HL-60 (cell line): ENCODE results near the gene MYMX.

Source experiments
- DNase-seq, 2 experiments: peaks; one replicate each; pipeline ENCODE4 v3.0.0-alpha.2; 2010 to 2020; ENCODE audit warnings: low read depth in 1 of 2, low spot score in 1 of 2
- H3K27ac ChIP-seq: fragments of 250-450 bp; sonication (Bioruptor Pico); replicated peaks from 2 replicates; pipeline ENCODE4 v1.5.1; 2020; ENCODE audit warnings: mild to moderate bottlenecking, moderate library complexity
- H3K27me3 ChIP-seq: fragments of 250-450 bp; sonication (Bioruptor Pico); 2 replicates; pipeline ENCODE4 v1.5.1; 2021; ENCODE audit warnings: mild to moderate bottlenecking, moderate library complexity; ENCODE audit not compliant: insufficient read depth, poor library complexity, severe bottlenecking
- H3K4me3 ChIP-seq: replicated peaks from 2 replicates; pipeline ENCODE4 v1.5.1; 2011; ENCODE audit warnings: mild to moderate bottlenecking, control low read depth, low read length; ENCODE audit not compliant: insufficient read depth
- GABPA ChIP-seq: IDR thresholded peaks from 2 replicates; pipeline ENCODE4 v1.6.1; 2012; ENCODE audit warnings: low read depth
- POLR2AphosphoS5 ChIP-seq: IDR thresholded peaks from 2 replicates; pipeline ENCODE4 v1.6.1; 2012; ENCODE audit warnings: low read depth
- SPI1 ChIP-seq: IDR thresholded peaks from 2 replicates; pipeline ENCODE4 v1.6.1; 2012; ENCODE audit warnings: low read depth, mild to moderate bottlenecking, borderline replicate concordance
- TF ChIP-seq, protein P1 (sequence below): IDR thresholded peaks from 2 replicates; pipeline ENCODE4 v1.6.1; 2012; ENCODE audit warnings: low read depth; ENCODE audit not compliant: insufficient replicate concordance
- TF ChIP-seq, protein P2 (sequence below): IDR thresholded peaks from one replicate; pipeline ENCODE4 v1.5.1; 2011; ENCODE audit warnings: low read length, control low read depth, inconsistent platforms; ENCODE audit not compliant: insufficient read depth

The MYMX gene

DNA sequence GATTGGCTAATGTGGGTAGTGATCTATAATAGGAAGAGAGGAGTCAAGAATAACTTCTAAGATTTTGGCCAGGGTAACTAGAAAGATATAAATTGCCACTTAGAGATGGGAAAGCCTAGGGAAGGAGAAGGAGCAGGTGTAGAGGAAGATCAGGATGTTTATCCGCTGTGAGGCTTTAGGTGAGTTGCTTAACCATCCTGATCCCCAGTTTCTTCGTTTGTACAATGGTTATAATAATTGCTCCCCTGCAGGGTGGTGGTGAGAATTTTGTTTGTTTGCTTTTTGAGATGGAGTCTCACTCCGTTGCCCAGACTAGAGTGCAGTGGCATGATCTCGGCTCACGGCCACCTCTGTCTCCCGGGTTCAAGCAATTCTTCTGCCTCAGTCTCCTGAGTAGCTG, 2.4 kb upstream of the MYMX start:
- DNase-seq, result no peak
- H3K27ac ChIP-seq, result no peak overlapping the region
- no peak overlapping the region for H3K4me3 ChIP-seq
- H3K27me3 ChIP-seq, result no peaks in the 10 kb centered on the region
- TF ChIP-seq POLR2AphosphoS5 (no peak), GABPA (no peak), SPI1 (no peak)
- TF ChIP-seq, protein P1, sequence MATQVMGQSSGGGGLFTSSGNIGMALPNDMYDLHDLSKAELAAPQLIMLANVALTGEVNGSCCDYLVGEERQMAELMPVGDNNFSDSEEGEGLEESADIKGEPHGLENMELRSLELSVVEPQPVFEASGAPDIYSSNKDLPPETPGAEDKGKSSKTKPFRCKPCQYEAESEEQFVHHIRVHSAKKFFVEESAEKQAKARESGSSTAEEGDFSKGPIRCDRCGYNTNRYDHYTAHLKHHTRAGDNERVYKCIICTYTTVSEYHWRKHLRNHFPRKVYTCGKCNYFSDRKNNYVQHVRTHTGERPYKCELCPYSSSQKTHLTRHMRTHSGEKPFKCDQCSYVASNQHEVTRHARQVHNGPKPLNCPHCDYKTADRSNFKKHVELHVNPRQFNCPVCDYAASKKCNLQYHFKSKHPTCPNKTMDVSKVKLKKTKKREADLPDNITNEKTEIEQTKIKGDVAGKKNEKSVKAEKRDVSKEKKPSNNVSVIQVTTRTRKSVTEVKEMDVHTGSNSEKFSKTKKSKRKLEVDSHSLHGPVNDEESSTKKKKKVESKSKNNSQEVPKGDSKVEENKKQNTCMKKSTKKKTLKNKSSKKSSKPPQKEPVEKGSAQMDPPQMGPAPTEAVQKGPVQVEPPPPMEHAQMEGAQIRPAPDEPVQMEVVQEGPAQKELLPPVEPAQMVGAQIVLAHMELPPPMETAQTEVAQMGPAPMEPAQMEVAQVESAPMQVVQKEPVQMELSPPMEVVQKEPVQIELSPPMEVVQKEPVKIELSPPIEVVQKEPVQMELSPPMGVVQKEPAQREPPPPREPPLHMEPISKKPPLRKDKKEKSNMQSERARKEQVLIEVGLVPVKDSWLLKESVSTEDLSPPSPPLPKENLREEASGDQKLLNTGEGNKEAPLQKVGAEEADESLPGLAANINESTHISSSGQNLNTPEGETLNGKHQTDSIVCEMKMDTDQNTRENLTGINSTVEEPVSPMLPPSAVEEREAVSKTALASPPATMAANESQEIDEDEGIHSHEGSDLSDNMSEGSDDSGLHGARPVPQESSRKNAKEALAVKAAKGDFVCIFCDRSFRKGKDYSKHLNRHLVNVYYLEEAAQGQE, result no peak
- TF ChIP-seq, protein P2, sequence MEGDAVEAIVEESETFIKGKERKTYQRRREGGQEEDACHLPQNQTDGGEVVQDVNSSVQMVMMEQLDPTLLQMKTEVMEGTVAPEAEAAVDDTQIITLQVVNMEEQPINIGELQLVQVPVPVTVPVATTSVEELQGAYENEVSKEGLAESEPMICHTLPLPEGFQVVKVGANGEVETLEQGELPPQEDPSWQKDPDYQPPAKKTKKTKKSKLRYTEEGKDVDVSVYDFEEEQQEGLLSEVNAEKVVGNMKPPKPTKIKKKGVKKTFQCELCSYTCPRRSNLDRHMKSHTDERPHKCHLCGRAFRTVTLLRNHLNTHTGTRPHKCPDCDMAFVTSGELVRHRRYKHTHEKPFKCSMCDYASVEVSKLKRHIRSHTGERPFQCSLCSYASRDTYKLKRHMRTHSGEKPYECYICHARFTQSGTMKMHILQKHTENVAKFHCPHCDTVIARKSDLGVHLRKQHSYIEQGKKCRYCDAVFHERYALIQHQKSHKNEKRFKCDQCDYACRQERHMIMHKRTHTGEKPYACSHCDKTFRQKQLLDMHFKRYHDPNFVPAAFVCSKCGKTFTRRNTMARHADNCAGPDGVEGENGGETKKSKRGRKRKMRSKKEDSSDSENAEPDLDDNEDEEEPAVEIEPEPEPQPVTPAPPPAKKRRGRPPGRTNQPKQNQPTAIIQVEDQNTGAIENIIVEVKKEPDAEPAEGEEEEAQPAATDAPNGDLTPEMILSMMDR, result no peak

DNA sequence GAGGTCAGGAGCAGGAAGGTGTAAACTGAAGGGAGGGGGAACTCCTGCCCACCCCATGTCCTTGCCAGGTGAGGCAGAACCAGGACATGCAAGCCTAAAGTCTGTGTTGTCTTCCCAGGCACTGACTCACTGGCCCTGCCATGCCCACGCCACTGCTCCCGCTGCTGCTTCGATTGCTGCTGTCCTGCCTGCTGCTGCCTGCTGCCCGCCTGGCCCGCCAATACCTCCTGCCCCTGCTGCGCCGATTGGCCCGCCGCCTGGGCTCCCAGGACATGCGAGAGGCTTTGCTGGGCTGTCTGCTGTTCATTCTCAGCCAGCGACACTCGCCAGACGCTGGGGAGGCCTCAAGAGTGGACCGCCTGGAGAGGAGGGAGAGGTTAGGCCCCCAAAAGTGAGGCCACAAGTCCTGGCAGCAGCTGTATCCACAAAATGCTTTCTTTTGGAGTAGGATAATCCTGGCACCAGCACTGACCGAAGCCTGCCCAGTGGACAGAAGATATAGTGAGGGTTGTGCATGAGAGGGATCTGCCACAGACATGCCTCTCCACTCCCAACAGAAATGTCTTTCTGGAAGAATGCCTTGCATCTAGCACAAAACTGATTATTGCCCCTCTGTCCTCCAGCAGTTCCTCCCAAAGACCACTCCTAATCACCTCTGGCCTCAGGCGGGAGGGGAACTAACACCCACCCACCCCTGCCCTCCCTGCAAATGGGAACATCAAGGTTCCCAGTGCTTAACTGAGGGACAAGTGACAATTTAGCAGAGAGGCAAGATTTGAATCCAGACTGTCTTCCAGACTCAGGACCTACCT, 812 bp downstream of the MYMX start:
- TF ChIP-seq SPI1, result no peak
- TF ChIP-seq, protein P1, result no peak
- TF ChIP-seq, protein P2, result no peak
- no peak for TF ChIP-seq GABPA
- TF ChIP-seq POLR2AphosphoS5, result no peak
- H3K27me3 ChIP-seq, result no peaks in the 10 kb centered on the region
- H3K4me3 ChIP-seq, result no peak overlapping the region
- H3K27ac ChIP-seq, result no peak overlapping the region
- DNase-seq, result no peak

DNA sequence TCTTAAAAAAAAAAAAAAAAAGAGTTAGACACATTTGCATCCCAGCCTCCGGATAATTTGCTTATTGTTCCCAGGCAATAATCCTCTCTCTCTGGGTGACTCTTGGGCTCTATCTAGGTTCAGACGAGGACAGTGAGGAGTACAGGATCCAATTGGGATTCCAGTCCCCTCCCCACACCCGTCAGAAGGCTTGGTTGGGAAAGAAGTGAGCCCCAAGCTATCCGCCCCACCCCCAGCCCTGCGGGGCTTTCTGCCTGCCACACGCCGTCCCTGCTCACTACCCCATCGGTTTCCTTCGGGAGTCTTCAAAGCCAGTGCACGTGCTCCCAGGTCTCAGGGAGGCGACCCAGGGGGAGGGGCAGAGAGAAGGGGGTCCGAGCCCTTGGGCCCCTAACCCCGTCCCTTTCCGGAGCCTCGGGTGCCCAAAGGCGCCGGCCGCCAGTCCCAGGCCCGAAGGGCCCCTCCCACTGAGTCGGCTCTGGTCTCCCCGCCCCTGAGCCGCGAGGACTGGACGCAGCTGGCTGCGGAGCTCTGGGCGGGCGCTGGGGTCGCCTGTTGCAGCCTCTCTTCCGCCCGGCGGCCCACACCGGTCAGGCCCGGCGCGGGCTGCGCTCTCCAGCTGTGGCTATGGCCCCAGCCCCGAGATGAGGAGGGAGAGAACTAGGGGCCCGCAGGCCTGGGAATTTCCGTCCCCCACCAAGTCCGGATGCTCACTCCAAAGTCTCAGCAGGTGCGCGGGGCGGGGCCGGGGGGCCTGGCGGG, 2.5 kb downstream of the MYMX start:
- H3K27ac ChIP-seq, result no peak overlapping the region
- H3K27me3 ChIP-seq, result no peaks in the 10 kb centered on the region
- DNase-seq, result no peak
- TF ChIP-seq GABPA, result no peak
- no peak for TF ChIP-seq POLR2AphosphoS5
- TF ChIP-seq, protein P2, result no peak
- TF ChIP-seq, protein P1, result no peak
- no peak for TF ChIP-seq SPI1
- H3K4me3 ChIP-seq, result no peak overlapping the region
